Gastrocnemius medialis (tissue), 4 donors: ENCODE results near the gene OSBPL2. TPM values are rescaled to one million over a fixed set of nuclear protein-coding genes. Genes with fewer than 3 reads are reported as not detected.

Source experiments
- ATAC-seq, 2 donors: fragments of 150-250 bp; one replicate each; pipeline ENCODE4 v1.9.1; 2016
- DNase-seq, 2 donors: peaks; one replicate each; pipeline ENCODE4 v3.0.0-alpha.2; 2019
- H3K27ac ChIP-seq, 4 donors: fragments of 200-600 bp; sonication (generic); 1 replicate in 1 of 4; 2 replicates in 3 of 4; pipeline ENCODE4 v1.5.1; 2016 to 2018; ENCODE audit warnings: mild to moderate bottlenecking in 2 of 4, moderate library complexity in 1 of 4
- H3K27me3 ChIP-seq, 3 donors: fragments of 200-600 bp; sonication (generic) in 2 of 3; 1 replicate in 1 of 3; 2 replicates in 2 of 3; pipeline versions ENCODE4 v1.5.1 to v1.6.0; 2016 to 2019; ENCODE audit warnings: mild to moderate bottlenecking in 1 of 3, moderate library complexity in 1 of 3
- H3K36me3 ChIP-seq, 2 donors: fragments of 200-600 bp; sonication (generic) in 1 of 2; one replicate each; pipeline ENCODE4 v1.5.1; 2017 to 2018
- H3K4me1 ChIP-seq, 2 donors: fragments of 200-600 bp; sonication (generic) in 1 of 2; one replicate each; pipeline ENCODE4 v1.5.1; 2016 to 2017; ENCODE audit warnings: mild to moderate bottlenecking in 2 of 2
- H3K4me3 ChIP-seq, 4 donors: fragments of 200-600 bp; sonication (generic) in 3 of 4; 1 replicate in 1 of 4; 2 replicates in 3 of 4; pipeline ENCODE4 v1.5.1; 2016 to 2019; ENCODE audit warnings: mild to moderate bottlenecking in 2 of 4
- H3K9me3 ChIP-seq, 3 donors: fragments of 200-600 bp; sonication (generic) in 2 of 3; 1 replicate in 1 of 3; 2 replicates in 2 of 3; pipeline ENCODE4 v1.5.1; 2016 to 2019
- CTCF ChIP-seq, 5 experiments: fragments of 450-650 bp in 3 of 5; fragments of 200-600 bp in 2 of 5; sonication (generic) in 2 of 5; IDR thresholded peaks in 4 of 5; conservative IDR thresholded peaks in 1 of 5; 1 replicate in 4 of 5; 2 replicates in 1 of 5; pipeline ENCODE4 v1.5.1; 2016 to 2019; ENCODE audit warnings: antibody characterized with exemption in 5 of 5, mild to moderate bottlenecking in 3 of 5, moderate library complexity in 3 of 5
- POLR2A ChIP-seq, 2 donors: fragments of 450-650 bp; IDR thresholded peaks; one replicate each; pipeline ENCODE4 v1.6.1; 2017; ENCODE audit warnings: antibody characterized with exemption in 2 of 2, mild to moderate bottlenecking in 2 of 2, moderate library complexity in 2 of 2
- in situ Hi-C, 4 donors: fragments of 200-750 bp; cut with MboI; loops; one replicate each; pipeline versions ENCODE4 v1.15.0 to v1.8.0; 2017; ENCODE audit warnings: low sequenced_read_pairs in 4 of 4
- intact Hi-C: fragments of 100-400 bp; cut with DNase I; formaldehyde crosslinking; loops from one replicate; pipeline ENCODE4 v1.15.1; 2023; ENCODE audit warnings: low total_unique reads
- total RNA-seq, 4 donors: library from RNA; depleted of rRNA; stranded (reverse); fragments of >200 nt; gene quantifications; one replicate each; pipeline versions ENCODE4 v1.1.0 to v1.2.3, GENCODE V29; 2016

The OSBPL2 gene
- total RNA-seq, 4 donors from 2014 or later, result 15.8 to 26.4 (median 19.6) TPM

GRCh38 chr20:62293111-62293784, 54.9 kb downstream of the OSBPL2 start:
- TF ChIP-seq POLR2A (IDR thresholded peaks at IDR 0.05), result no peak
- no peak for TF ChIP-seq CTCF (IDR thresholded peaks at IDR 0.05 in 4 of 5, conservative IDR thresholded peaks at IDR 0.05 in 1 of 5)
- Histone ChIP-seq H3K4me1 (no peaks in the 10 kb centered on the region), H3K27me3 (no peaks in the 10 kb centered on the region), H3K9me3 (no peaks in the 10 kb centered on the region), H3K4me3 (no peak overlapping the region), H3K36me3 (peaks cover 0 to 81% of the 10 kb centered on the region in 2 donors), H3K27ac (no peak overlapping the region)
- no peak for ATAC-seq
- DNase-seq, result no peak
- intact Hi-C loops, result no loop called here
- in situ Hi-C loops, result loop anchor here in 3 of 4 donors (5.0 to 25.0 kb wide), 3 partner anchors 89 to 94 kb away; partner anchors contain the start of gene RPS21 (in 2 of the 3)

- in situ Hi-C loops, result loop anchor here in 3 of 4 donors (5.0 to 25.0 kb wide), 3 partner anchors 88 to 93 kb away; partner anchors contain the start of gene RPS21 (in 2 of the 3)
These were observed 55.6 kb downstream of the OSBPL2 start for GRCh38 chr20:62293946-62294345.

GRCh38 chr20:62294516-62294915, 56.2 kb downstream of the OSBPL2 start:
- Histone ChIP-seq H3K4me3 (no peak overlapping the region), H3K4me1 (no peaks in the 10 kb centered on the region), H3K36me3 (peaks cover 0 to 73% of the 10 kb centered on the region in 2 donors), H3K9me3 (no peaks in the 10 kb centered on the region), H3K27ac (no peak overlapping the region), H3K27me3 (no peaks in the 10 kb centered on the region)
- DNase-seq (no peak), ATAC-seq (no peak)
- intact Hi-C loops, result no loop called here
- TF ChIP-seq CTCF (IDR thresholded peaks at IDR 0.05 in 4 of 5, conservative IDR thresholded peaks at IDR 0.05 in 1 of 5), result no peak
- in situ Hi-C loops, result loop anchor here in 3 of 4 donors (5.0 to 25.0 kb wide), 3 partner anchors 88 to 93 kb away; partner anchors contain the start of gene RPS21 (in 2 of the 3)

More at GRCh38 chr20:62293946-62294345, 55.6 kb downstream of the OSBPL2 start:
- Histone ChIP-seq H3K27ac (no peak overlapping the region), H3K9me3 (no peaks in the 10 kb centered on the region), H3K4me1 (no peaks in the 10 kb centered on the region), H3K36me3 (peaks cover 0 to 79% of the 10 kb centered on the region in 2 donors), H3K4me3 (no peak overlapping the region), H3K27me3 (no peaks in the 10 kb centered on the region)
- ATAC-seq (no peak), DNase-seq (no peak)
- no peak for TF ChIP-seq POLR2A (IDR thresholded peaks at IDR 0.05)
- TF ChIP-seq CTCF (IDR thresholded peaks at IDR 0.05 in 4 of 5, conservative IDR thresholded peaks at IDR 0.05 in 1 of 5), result no peak
- intact Hi-C loops, result no loop called here

- peaks cover 0 to 51% of the 10 kb centered on the region in 2 donors for H3K36me3 ChIP-seq
- H3K9me3 ChIP-seq, result no peaks in the 10 kb centered on the region
- ATAC-seq (no peak), DNase-seq (no peak)
- H3K4me3 ChIP-seq, result no peak overlapping the region
- no peaks in the 10 kb centered on the region for H3K4me1 ChIP-seq
- TF ChIP-seq CTCF (IDR thresholded peaks at IDR 0.05 in 4 of 5, conservative IDR thresholded peaks at IDR 0.05 in 1 of 5) (no peak), POLR2A (IDR thresholded peaks at IDR 0.05) (no peak)
- H3K27ac ChIP-seq, result peak overlapping the region in 1 of 4 donors; percentile 18
- no peaks in the 10 kb centered on the region for H3K27me3 ChIP-seq
- in situ Hi-C loops, result loop anchor here in 2 of 4 donors (10.0 to 25.0 kb wide), 2 partner anchors 88 to 90 kb away; partner anchors contain the start of gene RPS21 (in 2 of the 2)
- intact Hi-C loops, result no loop called here
These were observed 58.6 kb downstream of the OSBPL2 start for GRCh38 chr20:62296724-62297448.
